ENCODE data around the gene SLC22A1.

SLC22A1 gene

GRCh38 chr6:160178271-160178670 is 56.7 kb downstream of the SLC22A1 start:
- DNase-seq = no peak

GRCh38 chr6:160180706-160181105 is 59.1 kb downstream of the SLC22A1 start:
- no peak for DNase-seq

- no peak for DNase-seq
Observed at GRCh38 chr6:160188773-160189172, 67.2 kb downstream of the SLC22A1 start.

GRCh38 chr6:160190081-160190480 is 68.5 kb downstream of the SLC22A1 start:
- no peak for DNase-seq

- DNase-seq = no peak
Observed at GRCh38 chr6:160190973-160191372, 69.4 kb downstream of the SLC22A1 start.

- no peak for DNase-seq
Observed at GRCh38 chr6:160192840-160193239, 71.2 kb downstream of the SLC22A1 start.

- DNase-seq = no peak
Observed at GRCh38 chr6:160194808-160195207, 73.2 kb downstream of the SLC22A1 start.

GRCh38 chr6:160197662-160198061 is 76.0 kb downstream of the SLC22A1 start:
- DNase-seq = no peak

GRCh38 chr6:160198606-160199211 is 77.1 kb downstream of the SLC22A1 start:
- no peak for DNase-seq

- DNase-seq = no peak
Observed at GRCh38 chr6:160201061-160201460, 79.4 kb downstream of the SLC22A1 start.

GRCh38 chr6:160202411-160202810 is 80.8 kb downstream of the SLC22A1 start:
- DNase-seq = no peak

- DNase-seq = no peak
Observed at GRCh38 chr6:160203076-160203475, 81.5 kb downstream of the SLC22A1 start.

- DNase-seq = no peak
Observed at GRCh38 chr6:160203522-160203921, 81.9 kb downstream of the SLC22A1 start.

- DNase-seq = no peak
Observed at GRCh38 chr6:160203953-160204352, 82.3 kb downstream of the SLC22A1 start.

GRCh38 chr6:160204710-160205109 is 83.1 kb downstream of the SLC22A1 start:
- no peak for DNase-seq

GRCh38 chr6:160207618-160208017 is 86.0 kb downstream of the SLC22A1 start:
- no peak for DNase-seq

Measured in cerebellar nuclear complex (tissue), 1 donor.